Liver (tissue), 9 donors: Measurements from ENCODE around the gene KLHL20. TPM values are rescaled to one million over a fixed set of nuclear protein-coding genes. Genes with fewer than 3 reads are reported as not detected.

Experiments used
- DNase-seq: peaks from one replicate; pipeline ENCODE4 v3.0.0-alpha.2; 2017; ENCODE audit warnings: low spot score
- H3K27ac ChIP-seq, 2 donors: one replicate each; pipeline ENCODE4 v1.7.0; 2013; ENCODE audit warnings: inconsistent platforms in 2 of 2, low read length in 2 of 2, control low read depth in 1 of 2, low read depth in 1 of 2, mild to moderate bottlenecking in 1 of 2
- H3K27me3 ChIP-seq, 4 donors: one replicate each; pipeline versions ENCODE4 v1.6.1 to v1.7.0; 2013; ENCODE audit warnings: low read length in 3 of 4, inconsistent platforms in 1 of 4, mild to moderate bottlenecking in 1 of 4, moderate library complexity in 1 of 4; ENCODE audit not compliant: control insufficient read depth in 4 of 4, insufficient read depth in 4 of 4
- H3K36me3 ChIP-seq, 4 donors: one replicate each; pipeline versions ENCODE4 v1.6.1 to v1.7.0; 2013; ENCODE audit warnings: low read length in 3 of 4, mild to moderate bottlenecking in 3 of 4, low read depth in 1 of 4, moderate library complexity in 1 of 4; ENCODE audit not compliant: control insufficient read depth in 4 of 4, insufficient read depth in 3 of 4
- H3K4me1 ChIP-seq, 4 donors: one replicate each; pipeline versions ENCODE4 v1.6.1 to v1.7.0; 2013; ENCODE audit warnings: low read length in 3 of 4, mild to moderate bottlenecking in 3 of 4, moderate library complexity in 1 of 4; ENCODE audit not compliant: control insufficient read depth in 4 of 4, insufficient read depth in 4 of 4
- H3K4me3 ChIP-seq, 3 donors: one replicate each; pipeline versions ENCODE4 v1.6.1 to v1.7.0; 2013; ENCODE audit warnings: low read length in 3 of 3, control low read depth in 1 of 3, low read depth in 1 of 3, mild to moderate bottlenecking in 1 of 3
- H3K9ac ChIP-seq, 2 donors: one replicate each; pipeline ENCODE4 v1.7.0; 2013; ENCODE audit warnings: low read length in 2 of 2, mild to moderate bottlenecking in 2 of 2, moderate library complexity in 2 of 2, control low read depth in 1 of 2, low read depth in 1 of 2
- H3K9me3 ChIP-seq, 4 donors: one replicate each; pipeline versions ENCODE4 v1.6.1 to v1.7.0; 2013; ENCODE audit warnings: low read length in 3 of 4; ENCODE audit not compliant: control insufficient read depth in 4 of 4
- ATF3 ChIP-seq: IDR thresholded peaks from 2 replicates; pipeline ENCODE4 v1.6.1; 2016; ENCODE audit warnings: antibody characterized with exemption
- CTCF ChIP-seq: fragments of 150-350 bp; IDR thresholded peaks from 2 replicates; pipeline ENCODE4 v1.5.1; 2017; ENCODE audit warnings: improper control_type of control experiment, low read depth, low read length; ENCODE audit not compliant: missing input control
- EGR1 ChIP-seq, 2 donors: IDR thresholded peaks; 2 replicates each; pipeline ENCODE4 v1.6.1; 2016 to 2018; ENCODE audit warnings: antibody characterized with exemption in 2 of 2, low read depth in 2 of 2
- FOXA1 ChIP-seq: IDR thresholded peaks from 2 replicates; pipeline ENCODE4 v1.6.1; 2016; ENCODE audit warnings: antibody characterized with exemption
- FOXA2 ChIP-seq: IDR thresholded peaks from 2 replicates; pipeline ENCODE4 v1.6.1; 2016; ENCODE audit warnings: antibody characterized with exemption
- GABPA ChIP-seq, 2 donors: IDR thresholded peaks in 1 of 2; conservative IDR thresholded peaks in 1 of 2; 2 replicates each; pipeline ENCODE4 v1.6.1; 2016; ENCODE audit warnings: antibody characterized with exemption in 2 of 2, mild to moderate bottlenecking in 1 of 2, moderate library complexity in 1 of 2
- HNF4A ChIP-seq, 2 donors: conservative IDR thresholded peaks; 2 replicates each; pipeline ENCODE4 v1.6.1; 2016; ENCODE audit warnings: antibody characterized with exemption in 2 of 2, mild to moderate bottlenecking in 2 of 2
- HNF4G ChIP-seq: IDR thresholded peaks from 2 replicates; pipeline ENCODE4 v1.6.1; 2016; ENCODE audit warnings: antibody characterized with exemption
- JUND ChIP-seq, 2 donors: IDR thresholded peaks; 2 replicates each; pipeline ENCODE4 v1.6.1; 2016; ENCODE audit warnings: antibody characterized with exemption in 2 of 2
- MAX ChIP-seq: IDR thresholded peaks from 2 replicates; pipeline ENCODE4 v1.6.1; 2016; ENCODE audit warnings: antibody characterized with exemption
- NR2F2 ChIP-seq: IDR thresholded peaks from 2 replicates; pipeline ENCODE4 v1.6.1; 2016; ENCODE audit warnings: antibody characterized with exemption
- RAD21 ChIP-seq, 2 donors: IDR thresholded peaks; 2 replicates each; pipeline ENCODE4 v1.6.1; 2016; ENCODE audit warnings: antibody characterized with exemption in 2 of 2, mild to moderate bottlenecking in 2 of 2
- REST ChIP-seq: IDR thresholded peaks from 2 replicates; pipeline ENCODE4 v1.6.1; 2016; ENCODE audit warnings: antibody characterized with exemption, mild to moderate bottlenecking
- RXRA ChIP-seq, 2 donors: IDR thresholded peaks; 2 replicates each; pipeline ENCODE4 v1.6.1; 2017 to 2018; ENCODE audit warnings: antibody characterized with exemption in 2 of 2, mild to moderate bottlenecking in 1 of 2
- SP1 ChIP-seq: IDR thresholded peaks from 2 replicates; pipeline ENCODE4 v1.6.1; 2018; ENCODE audit warnings: antibody characterized with exemption, mild to moderate bottlenecking
- TAF1 ChIP-seq: conservative IDR thresholded peaks from 2 replicates; pipeline ENCODE4 v1.6.1; 2016; ENCODE audit warnings: antibody characterized with exemption, mild to moderate bottlenecking
- YY1 ChIP-seq: IDR thresholded peaks from 2 replicates; pipeline ENCODE4 v1.6.1; 2016; ENCODE audit warnings: antibody characterized with exemption, mild to moderate bottlenecking
- ZBTB33 ChIP-seq: IDR thresholded peaks from 2 replicates; pipeline ENCODE4 v1.6.1; 2016; ENCODE audit warnings: antibody characterized with exemption
- WGBS: extraction: QIAGEN DNeasy Blood & Tissue Kit; methylation state at CpG from one replicate; pipeline ENCODE4 v1.1.7; 2013; 5-methylcytosine and 5-hydroxymethylcytosine counted together
- polyA plus RNA-seq, 2 donors: library from polyadenylated mRNA; stranded (reverse) in 1 of 2; unstranded in 1 of 2; fragments of 200-250 nt in 1 of 2; fragments of >200 nt in 1 of 2; fragmentation: Nextera tagmentation in 1 of 2; extraction: Ambion mirVana in 1 of 2; gene quantifications; one replicate each; pipeline versions ENCODE4 v1.2.1 to v1.2.3, GENCODE V29; 2013 to 2015
- total RNA-seq, 2 donors: library from RNA; depleted of rRNA; stranded (reverse); fragments of >200 nt; gene quantifications; one replicate each; pipeline ENCODE4 v1.2.3, GENCODE V29; 2014
- donor health status: healthy.
- donor health status: healthy.
- donor health status: healthy.
- donor health status: healthy.
- donor health status: healthy.

Gene KLHL20
- total and polyA plus RNA-seq, 4 donors = 5.2 to 25.9 (median 9.5) TPM

GRCh38 chr1:173688300-173688699 is 26.5 kb upstream of the KLHL20 start:
- Histone ChIP-seq H3K9me3 (no peaks in the 10 kb centered on the region), H3K4me3 (no peak overlapping the region), H3K4me1 (no peaks in the 10 kb centered on the region), H3K27ac (no peak overlapping the region), H3K9ac (no peak overlapping the region), H3K27me3 (no peaks in the 10 kb centered on the region), H3K36me3 (no peaks in the 10 kb centered on the region)
- DNase-seq = no peak
- 91% methylated on average over 2 of the region's 2 CpGs for WGBS
- no peak for TF ChIP-seq FOXA1
- TF ChIP-seq JUND (IDR thresholded peaks at IDR 0.05) = no peak
- no peak for TF ChIP-seq TAF1
- no peak for TF ChIP-seq ZBTB33
- TF ChIP-seq SP1 = no peak
- no peak for TF ChIP-seq HNF4G
- TF ChIP-seq CTCF = no peak
- TF ChIP-seq HNF4A (conservative IDR thresholded peaks at IDR 0.05) = no peak
- TF ChIP-seq NR2F2 = no peak
- TF ChIP-seq FOXA2 = no peak
- no peak for TF ChIP-seq EGR1 (IDR thresholded peaks at IDR 0.05; ENCODE audit: low read depth in 2 of 2)
- TF ChIP-seq MAX = no peak
- no peak for TF ChIP-seq REST
- no peak for TF ChIP-seq GABPA (IDR thresholded peaks at IDR 0.05 in 1 of 2, conservative IDR thresholded peaks at IDR 0.05 in 1 of 2)
- no peak for TF ChIP-seq RAD21 (IDR thresholded peaks at IDR 0.05)
- TF ChIP-seq RXRA (IDR thresholded peaks at IDR 0.05) = no peak
- TF ChIP-seq ATF3 = no peak

GRCh38 chr1:173693238-173693637 is 21.5 kb upstream of the KLHL20 start:
- H3K27ac ChIP-seq = no peak overlapping the region
- H3K9me3 ChIP-seq = no peaks in the 10 kb centered on the region
- H3K4me1 ChIP-seq = no peaks in the 10 kb centered on the region
- no peaks in the 10 kb centered on the region for H3K27me3 ChIP-seq
- H3K4me3 ChIP-seq = no peak overlapping the region
- DNase-seq = no peak
- H3K36me3 ChIP-seq = no peaks in the 10 kb centered on the region
- no peak overlapping the region for H3K9ac ChIP-seq
- no peak for TF ChIP-seq TAF1
- no peak for TF ChIP-seq MAX
- no peak for TF ChIP-seq YY1
- TF ChIP-seq RAD21 (IDR thresholded peaks at IDR 0.05) = no peak
- no peak for TF ChIP-seq ZBTB33
- TF ChIP-seq GABPA (IDR thresholded peaks at IDR 0.05 in 1 of 2, conservative IDR thresholded peaks at IDR 0.05 in 1 of 2) = no peak
- TF ChIP-seq FOXA2 = no peak
- no peak for TF ChIP-seq REST
- no peak for TF ChIP-seq RXRA (IDR thresholded peaks at IDR 0.05)
- TF ChIP-seq NR2F2 = no peak
- TF ChIP-seq JUND (IDR thresholded peaks at IDR 0.05) = no peak
- no peak for TF ChIP-seq HNF4G
- TF ChIP-seq FOXA1 = no peak
- no peak for TF ChIP-seq HNF4A (conservative IDR thresholded peaks at IDR 0.05)
